ENCODE measurements around the gene TTC28.

GRCh38 chr22:28244757-28245156 lies 434.9 kb downstream of the TTC28 start:
- TF ChIP-seq FOXM1 (IDR thresholded peaks at IDR 0.05; ENCODE audit: borderline replicate concordance, low read depth) (no peak), RAD21 (IDR thresholded peaks at IDR 0.05; ENCODE audit: low read depth) (no peak), EP300 (IDR thresholded peaks at IDR 0.05; ENCODE audit: borderline replicate concordance) (no peak), EGR1 (IDR thresholded peaks at IDR 0.05) (no peak), TAF1 (IDR thresholded peaks at IDR 0.05; ENCODE audit: low read depth) (no peak), REST (IDR thresholded peaks at IDR 0.05; ENCODE audit: low read depth) (no peak)
- TF ChIP-seq, protein P1, sequence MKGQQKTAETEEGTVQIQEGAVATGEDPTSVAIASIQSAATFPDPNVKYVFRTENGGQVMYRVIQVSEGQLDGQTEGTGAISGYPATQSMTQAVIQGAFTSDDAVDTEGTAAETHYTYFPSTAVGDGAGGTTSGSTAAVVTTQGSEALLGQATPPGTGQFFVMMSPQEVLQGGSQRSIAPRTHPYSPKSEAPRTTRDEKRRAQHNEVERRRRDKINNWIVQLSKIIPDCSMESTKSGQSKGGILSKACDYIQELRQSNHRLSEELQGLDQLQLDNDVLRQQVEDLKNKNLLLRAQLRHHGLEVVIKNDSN (IDR thresholded peaks at IDR 0.05): no peak
